H9 (cell line): Measurements from ENCODE around the gene FAM13A. TPM values are rescaled to one million over a fixed set of nuclear protein-coding genes. Genes with fewer than 3 reads are reported as not detected.

Source experiments
- DNase-seq: peaks from one replicate; pipeline ENCODE4 v3.0.0-alpha.2; 2017
- H2AFZ ChIP-seq: one replicate; pipeline ENCODE4 v1.6.1; 2013; ENCODE audit warnings: mild to moderate bottlenecking, low read length, control low read depth, moderate library complexity
- H2AK5ac ChIP-seq: 2 replicates; pipeline ENCODE4 v1.6.1; 2013; ENCODE audit warnings: low read length, control low read depth, mixed read lengths; ENCODE audit not compliant: insufficient read length
- H2BK120ac ChIP-seq: one replicate; pipeline ENCODE4 v1.6.1; 2013; ENCODE audit warnings: low read depth, mild to moderate bottlenecking, low read length, control low read depth, inconsistent platforms; ENCODE audit not compliant: poor library complexity, severe bottlenecking
- H2BK12ac ChIP-seq: 2 replicates; pipeline ENCODE4 v1.6.1; 2013; ENCODE audit warnings: low read length, control low read depth, mixed read lengths, low read depth; ENCODE audit not compliant: insufficient read length
- H2BK15ac ChIP-seq: 2 replicates; pipeline ENCODE4 v1.6.1; 2013; ENCODE audit warnings: low read depth, low read length, control low read depth
- H2BK20ac ChIP-seq: one replicate; pipeline ENCODE4 v1.6.1; 2013; ENCODE audit warnings: low read depth, mild to moderate bottlenecking, low read length, control low read depth, inconsistent platforms; ENCODE audit not compliant: poor library complexity, severe bottlenecking
- H2BK5ac ChIP-seq: 2 replicates; pipeline ENCODE4 v1.6.1; 2013; ENCODE audit warnings: low read length, control low read depth, mixed read lengths; ENCODE audit not compliant: insufficient read length
- H3K14ac ChIP-seq: 2 replicates; pipeline ENCODE4 v1.6.1; 2013; ENCODE audit warnings: low read length, control low read depth; ENCODE audit not compliant: insufficient read depth
- H3K18ac ChIP-seq: 2 replicates; pipeline ENCODE4 v1.6.1; 2013; ENCODE audit warnings: low read depth, mild to moderate bottlenecking, mixed read lengths, low read length, control low read depth; ENCODE audit not compliant: insufficient read length
- H3K23ac ChIP-seq: 2 replicates; pipeline ENCODE4 v1.6.1; 2013; ENCODE audit warnings: low read length, control low read depth, mixed read lengths, low read depth; ENCODE audit not compliant: insufficient read length
- H3K23me2 ChIP-seq: 2 replicates; pipeline ENCODE4 v1.6.1; 2013; ENCODE audit warnings: low read depth, mild to moderate bottlenecking, mixed read lengths, low read length, control low read depth; ENCODE audit not compliant: insufficient read length, poor library complexity, severe bottlenecking
- H3K27ac ChIP-seq: 2 replicates; pipeline ENCODE4 v1.5.1; 2013; ENCODE audit warnings: low read length, control low read depth, mixed read lengths, low read depth; ENCODE audit not compliant: insufficient read length
- H3K27me3 ChIP-seq: 2 replicates; pipeline ENCODE4 v1.6.1; 2013; ENCODE audit warnings: low read length, control low read depth, inconsistent platforms; ENCODE audit not compliant: insufficient read depth
- H3K4ac ChIP-seq: 2 replicates; pipeline ENCODE4 v1.6.1; 2013; ENCODE audit warnings: low read depth, mild to moderate bottlenecking, control low read depth, inconsistent platforms, low read length, moderate library complexity
- H3K4me1 ChIP-seq: 2 replicates; pipeline ENCODE4 v1.6.1; 2013; ENCODE audit warnings: low read length, control low read depth, inconsistent platforms; ENCODE audit not compliant: insufficient read depth
- H3K4me2 ChIP-seq: 2 replicates; pipeline ENCODE4 v1.6.1; 2013; ENCODE audit warnings: low read length, control low read depth, mixed read lengths; ENCODE audit not compliant: insufficient read length, insufficient read depth
- H3K56ac ChIP-seq: 2 replicates; pipeline ENCODE4 v1.6.1; 2013; ENCODE audit warnings: low read depth, mild to moderate bottlenecking, mixed read lengths, low read length, control low read depth; ENCODE audit not compliant: insufficient read length
- H3K79me1 ChIP-seq: 2 replicates; pipeline ENCODE4 v1.6.1; 2013; ENCODE audit warnings: low read depth, mild to moderate bottlenecking, moderate library complexity, low read length, control low read depth, inconsistent platforms; ENCODE audit not compliant: insufficient read depth, poor library complexity, severe bottlenecking
- H3K79me2 ChIP-seq: 2 replicates; pipeline ENCODE4 v1.6.1; 2013; ENCODE audit warnings: low read length, control low read depth, inconsistent platforms; ENCODE audit not compliant: insufficient read depth
- H3K9ac ChIP-seq: 2 replicates; pipeline ENCODE4 v1.6.1; 2013; ENCODE audit warnings: low read length, control low read depth, mixed read lengths; ENCODE audit not compliant: insufficient read length; ENCODE audit errors: extremely low read depth
- H3K9me3 ChIP-seq: one replicate; pipeline ENCODE4 v1.6.1; 2013; ENCODE audit warnings: low read depth, low read length, inconsistent platforms; ENCODE audit not compliant: control insufficient read depth
- H3T11ph ChIP-seq: one replicate; pipeline ENCODE4 v1.6.1; 2013; ENCODE audit warnings: mild to moderate bottlenecking, low read length, control low read depth, inconsistent platforms
- H4K20me1 ChIP-seq: one replicate; pipeline ENCODE4 v1.6.1; 2013; ENCODE audit not compliant: control insufficient read depth, insufficient read length, insufficient read depth
- H4K5ac ChIP-seq: 2 replicates; pipeline ENCODE4 v1.6.1; 2013; ENCODE audit warnings: low read depth, mild to moderate bottlenecking, mixed read lengths, low read length, control low read depth; ENCODE audit not compliant: insufficient read length
- H4K8ac ChIP-seq: replicated peaks from 2 replicates; pipeline ENCODE4 v1.6.1; 2013; ENCODE audit warnings: low read length, control low read depth, mixed read lengths, low read depth; ENCODE audit not compliant: insufficient read length
- H4K91ac ChIP-seq: 2 replicates; pipeline ENCODE4 v1.6.1; 2013; ENCODE audit warnings: low read depth, mild to moderate bottlenecking, moderate library complexity, mixed read lengths, low read length, control low read depth; ENCODE audit not compliant: insufficient read length
- H3K27ac Mint-ChIP-seq, 3 experiments: 2 replicates in 2 of 3; 3 replicates in 1 of 3; pipeline ENCODE4 v1.8.0; 2020 to 2021; ENCODE audit warnings: mixed read lengths in 3 of 3, mild to moderate bottlenecking in 1 of 3, moderate library complexity in 1 of 3
- H3K27me3 Mint-ChIP-seq: 2 replicates; pipeline ENCODE4 v1.8.0; 2021; ENCODE audit warnings: low read depth, mild to moderate bottlenecking, moderate library complexity, mixed read lengths
- H3K36me3 Mint-ChIP-seq, 3 experiments: 2 replicates in 2 of 3; 3 replicates in 1 of 3; pipeline ENCODE4 v1.8.0; 2020 to 2021; ENCODE audit warnings: low read depth in 3 of 3, mixed read lengths in 3 of 3; ENCODE audit not compliant: insufficient read depth in 1 of 3
- H3K4me1 Mint-ChIP-seq, 2 experiments: 2 replicates each; pipeline ENCODE4 v1.8.0; 2020; ENCODE audit warnings: mixed read lengths in 2 of 2
- H3K4me3 Mint-ChIP-seq, 2 experiments: 2 replicates in 1 of 2; 3 replicates in 1 of 2; pipeline ENCODE4 v1.8.0; 2020 to 2021; ENCODE audit warnings: mild to moderate bottlenecking in 2 of 2, mixed read lengths in 2 of 2, moderate library complexity in 1 of 2
- H3K9me3 Mint-ChIP-seq, 2 experiments: 2 replicates in 1 of 2; 3 replicates in 1 of 2; pipeline ENCODE4 v1.8.0; 2020; ENCODE audit warnings: mild to moderate bottlenecking in 2 of 2, mixed read lengths in 2 of 2, moderate library complexity in 1 of 2
- CTCF ChIP-seq: fragments of 200-600 bp; sonication (generic); conservative IDR thresholded peaks from 3 replicates; pipeline ENCODE4 v1.8.0; 2021; ENCODE audit warnings: antibody characterized with exemption, mild to moderate bottlenecking
- WGBS: extraction: QIAGEN DNeasy Blood & Tissue Kit; methylation state at CpG from one replicate; pipeline ENCODE4 v1.1.7; 2013; ENCODE audit warnings: missing lambda C conversion rate, low lambda C conversion rate, mixed read lengths; ENCODE audit not compliant: insufficient read length; ENCODE audit errors: extremely low coverage; 5-methylcytosine and 5-hydroxymethylcytosine counted together
- total RNA-seq: library from RNA; stranded (reverse); gene quantifications from 2 replicates; pipeline ENCODE4 v1.2.1, GENCODE V29; 2021

Gene FAM13A
- total RNA-seq, 1 experiment from 2014 or later: 12.7 TPM

- no peaks in the 10 kb centered on the region for H3K79me1 ChIP-seq
- H3K23ac ChIP-seq: no peak within 1 kb of the TSS
- no peak within 1 kb of the TSS for H3T11ph ChIP-seq
- H3K23me2 ChIP-seq: no peaks in the 10 kb centered on the region
- H3K27ac Mint-ChIP-seq: no peak within 1 kb of the TSS
- H3K9me3 Mint-ChIP-seq: no peaks in the 10 kb centered on the region
- H2BK20ac ChIP-seq: no peak within 1 kb of the TSS
- H4K20me1 ChIP-seq: no peaks in the 10 kb centered on the region
- no CpG with 5 or more reads among the region's 40 CpGs for WGBS
- no peak within 1 kb of the TSS for H2BK5ac ChIP-seq
- H4K5ac ChIP-seq: no peak within 1 kb of the TSS
- no peak within 1 kb of the TSS for H4K91ac ChIP-seq
- H3K4ac ChIP-seq: no peak within 1 kb of the TSS
- H3K18ac ChIP-seq: no peak within 1 kb of the TSS
- H2BK15ac ChIP-seq: no peak within 1 kb of the TSS
- no peak within 1 kb of the TSS; the same call in 1 of the 2 replicates for H3K14ac ChIP-seq
- no peaks in the 10 kb centered on the region for H3K4me1 ChIP-seq
- no peak within 1 kb of the TSS for H4K8ac ChIP-seq
- peak within 1 kb of the TSS; percentile 75 to 81 for H3K4me3 Mint-ChIP-seq
- peak; percentile 64 for DNase-seq
- no peak within 1 kb of the TSS for H2BK120ac ChIP-seq
- no peak within 1 kb of the TSS for H3K9ac ChIP-seq
- H2BK12ac ChIP-seq: no peak within 1 kb of the TSS
- TF ChIP-seq CTCF: no peak
- H3K27me3 Mint-ChIP-seq: peaks cover 8% of the 10 kb centered on the region
- no peaks in the 10 kb centered on the region for H3K79me2 ChIP-seq
- H3K9me3 ChIP-seq: no peaks in the 10 kb centered on the region
- no peak within 1 kb of the TSS for H2AFZ ChIP-seq
- H3K56ac ChIP-seq: no peak within 1 kb of the TSS
- no peak within 1 kb of the TSS for H2AK5ac ChIP-seq
- H3K27me3 ChIP-seq: no peaks in the 10 kb centered on the region
- H3K4me2 ChIP-seq: peak within 1 kb of the TSS; percentile 68
- peaks cover 4 to 7% of the 10 kb centered on the region in 2 experiments; a peak in 2 of 4 replicates for H3K4me1 Mint-ChIP-seq
- H3K36me3 Mint-ChIP-seq: peaks cover 0 to 4% (median 1%) of the 10 kb centered on the region in 3 experiments; a peak in 2 of 7 replicates
- no peak within 1 kb of the TSS for H3K27ac ChIP-seq
Observed at GRCh38 chr4:88697588-88698329, 359.2 kb downstream of the FAM13A start, which contains the start of gene NAP1L5. Gene NAP1L5 (minus strand): TSS chr4:88697829. CDS start chr4:88697754, 75 bp downstream.
